ENCODE measurements around the gene FXR2. TPM values are rescaled to one million over a fixed set of nuclear protein-coding genes. Genes with fewer than 3 reads are reported as not detected.
A peak's percentile ranks its signal among the peaks of the same experiment; 100 is the strongest.

FXR2 gene
- total and polyA plus RNA-seq, 9 of the 15 experiments (the other 6 are each of a cell fraction or from before 2014, with no cell fraction given), result 2.0 to 49.3 (median 24.5) TPM

GRCh38 chr17:7579001-7579833 lies 35.5 kb downstream of the FXR2 start, which contains the start of gene CD68 (continued):
- TF ChIP-seq ARID4B (CRISPR knock-in tag; IDR thresholded peaks at IDR 0.05) (no peak), TBP (optimal IDR thresholded peaks at IDR 0.05; ENCODE audit: low read depth, low read length) (no peak), NFXL1 (CRISPR knock-in tag; IDR thresholded peaks at IDR 0.05) (no peak), CREB1 (IDR thresholded peaks at IDR 0.05) (peak; percentile 21; the same call in 1 of the 2 replicates), CREB1 (CRISPR knock-in tag; IDR thresholded peaks at IDR 0.05) (no peak), ZBTB9 (CRISPR knock-in tag; IDR thresholded peaks at IDR 0.05) (0 out of 2 replicates have a peak, but pooled peaks have one; percentile 37), PHB2 (IDR thresholded peaks at IDR 0.05; ENCODE audit: low read depth) (no peak), RUNX1 (IDR thresholded peaks at IDR 0.05; ENCODE audit: low read depth) (no peak; the same call in 1 of the 2 replicates), ZBED1 (IDR thresholded peaks at IDR 0.05) (no peak), LCOR (CRISPR knock-in tag; IDR thresholded peaks at IDR 0.05) (peak; percentile 56; the same call in 1 of the 2 replicates), ZKSCAN3 (CRISPR knock-in tag; IDR thresholded peaks at IDR 0.05) (no peak), ZNF79 (CRISPR knock-in tag; IDR thresholded peaks at IDR 0.05; ENCODE audit: low read depth) (no peak), ELF1 (tag; IDR thresholded peaks at IDR 0.05) (peak; percentile 41; the same call in 1 of the 2 replicates), CREB3 (tag; conservative IDR thresholded peaks at IDR 0.05; ENCODE audit: low read depth) (no peak), RBM14 (IDR thresholded peaks at IDR 0.05; ENCODE audit: borderline replicate concordance, insufficient read depth, low read depth, low read length) (no peak), RBBP5 (IDR thresholded peaks at IDR 0.05; ENCODE audit: borderline replicate concordance, insufficient read depth, low read length, poor library complexity, severe bottlenecking) (peak; percentile 13), ZBTB33 (CRISPR knock-in tag; IDR thresholded peaks at IDR 0.05) (0 out of 2 replicates have a peak, but pooled peaks have one; percentile 13), ZC3H11A (IDR thresholded peaks at IDR 0.05; ENCODE audit: low read depth, low read length) (no peak)

Measured in K562 (cell line).